ENCODE measurements around the gene PTX4.

The PTX4 gene

GRCh38 chr16:1501630-1502029, 12.9 kb upstream of the PTX4 start:
- DNase-seq (ENCODE audit: low spot score), result no peak
- TF ChIP-seq, protein P1, sequence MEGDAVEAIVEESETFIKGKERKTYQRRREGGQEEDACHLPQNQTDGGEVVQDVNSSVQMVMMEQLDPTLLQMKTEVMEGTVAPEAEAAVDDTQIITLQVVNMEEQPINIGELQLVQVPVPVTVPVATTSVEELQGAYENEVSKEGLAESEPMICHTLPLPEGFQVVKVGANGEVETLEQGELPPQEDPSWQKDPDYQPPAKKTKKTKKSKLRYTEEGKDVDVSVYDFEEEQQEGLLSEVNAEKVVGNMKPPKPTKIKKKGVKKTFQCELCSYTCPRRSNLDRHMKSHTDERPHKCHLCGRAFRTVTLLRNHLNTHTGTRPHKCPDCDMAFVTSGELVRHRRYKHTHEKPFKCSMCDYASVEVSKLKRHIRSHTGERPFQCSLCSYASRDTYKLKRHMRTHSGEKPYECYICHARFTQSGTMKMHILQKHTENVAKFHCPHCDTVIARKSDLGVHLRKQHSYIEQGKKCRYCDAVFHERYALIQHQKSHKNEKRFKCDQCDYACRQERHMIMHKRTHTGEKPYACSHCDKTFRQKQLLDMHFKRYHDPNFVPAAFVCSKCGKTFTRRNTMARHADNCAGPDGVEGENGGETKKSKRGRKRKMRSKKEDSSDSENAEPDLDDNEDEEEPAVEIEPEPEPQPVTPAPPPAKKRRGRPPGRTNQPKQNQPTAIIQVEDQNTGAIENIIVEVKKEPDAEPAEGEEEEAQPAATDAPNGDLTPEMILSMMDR (IDR thresholded peaks at IDR 0.05; ENCODE audit: extremely low read depth, insufficient read depth, missing control alignments), result no peak
- in situ Hi-C loops (cut with MboI; ENCODE audit: low pct_unique_long_range_greater_than_20kb, low sequenced_read_pairs, unreplicated experiment), result no loop called here

- TF ChIP-seq, protein P1 (IDR thresholded peaks at IDR 0.05; ENCODE audit: extremely low read depth, insufficient read depth, missing control alignments), result no peak
- no peak for DNase-seq (ENCODE audit: low spot score)
- in situ Hi-C loops (cut with MboI; ENCODE audit: low pct_unique_long_range_greater_than_20kb, low sequenced_read_pairs, unreplicated experiment), result no loop called here
Measured at GRCh38 chr16:1500465-1501150, 11.9 kb upstream of the PTX4 start.

GRCh38 chr16:1499756-1500464, 11.2 kb upstream of the PTX4 start:
- DNase-seq (ENCODE audit: low spot score), result no peak
- in situ Hi-C loops (cut with MboI; ENCODE audit: low pct_unique_long_range_greater_than_20kb, low sequenced_read_pairs, unreplicated experiment), result no loop called here
- TF ChIP-seq, protein P1 (IDR thresholded peaks at IDR 0.05; ENCODE audit: extremely low read depth, insufficient read depth, missing control alignments), result no peak

- in situ Hi-C loops (cut with MboI; ENCODE audit: low pct_unique_long_range_greater_than_20kb, low sequenced_read_pairs, unreplicated experiment), result no loop called here
- TF ChIP-seq, protein P1 (IDR thresholded peaks at IDR 0.05; ENCODE audit: extremely low read depth, insufficient read depth, missing control alignments), result no peak
- no peak for DNase-seq (ENCODE audit: low spot score)
Measured at GRCh38 chr16:1498899-1499676, 10.3 kb upstream of the PTX4 start.

- in situ Hi-C loops (cut with MboI; ENCODE audit: low pct_unique_long_range_greater_than_20kb, low sequenced_read_pairs, unreplicated experiment), result no loop called here
- TF ChIP-seq, protein P1 (IDR thresholded peaks at IDR 0.05; ENCODE audit: extremely low read depth, insufficient read depth, missing control alignments), result no peak
- no peak for DNase-seq (ENCODE audit: low spot score)
Measured at GRCh38 chr16:1497014-1497598, 8.4 kb upstream of the PTX4 start.

GRCh38 chr16:1496464-1496863, 7.7 kb upstream of the PTX4 start:
- DNase-seq (ENCODE audit: low spot score), result no peak
- TF ChIP-seq, protein P1 (IDR thresholded peaks at IDR 0.05; ENCODE audit: extremely low read depth, insufficient read depth, missing control alignments), result no peak
- in situ Hi-C loops (cut with MboI; ENCODE audit: low pct_unique_long_range_greater_than_20kb, low sequenced_read_pairs, unreplicated experiment), result no loop called here

Measured in GM13977 (cell line).